ENCODE measurements around the gene GIMAP8.

The GIMAP8 gene

DNA sequence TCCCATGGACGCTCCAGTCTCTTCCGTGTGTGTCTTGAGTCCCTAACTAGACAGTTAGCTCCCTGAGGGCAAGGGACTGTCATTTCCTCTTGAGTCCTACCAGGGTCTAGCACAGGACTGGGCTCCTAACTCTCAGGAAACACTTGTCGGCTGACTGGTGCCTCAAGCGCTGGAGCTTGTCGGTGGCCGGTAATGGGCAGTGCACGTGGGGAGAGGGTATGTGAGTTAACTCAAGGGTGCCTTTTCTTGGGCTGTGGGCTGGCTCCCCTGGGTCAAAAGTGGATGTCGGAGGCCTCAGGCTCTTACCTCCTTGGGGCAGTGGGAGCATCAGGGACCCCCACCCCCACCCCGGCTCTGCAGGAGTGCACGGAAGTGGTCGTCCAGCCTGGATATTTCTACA lies 38.4 kb upstream of the GIMAP8 start:
- no peak for DNase-seq

DNA sequence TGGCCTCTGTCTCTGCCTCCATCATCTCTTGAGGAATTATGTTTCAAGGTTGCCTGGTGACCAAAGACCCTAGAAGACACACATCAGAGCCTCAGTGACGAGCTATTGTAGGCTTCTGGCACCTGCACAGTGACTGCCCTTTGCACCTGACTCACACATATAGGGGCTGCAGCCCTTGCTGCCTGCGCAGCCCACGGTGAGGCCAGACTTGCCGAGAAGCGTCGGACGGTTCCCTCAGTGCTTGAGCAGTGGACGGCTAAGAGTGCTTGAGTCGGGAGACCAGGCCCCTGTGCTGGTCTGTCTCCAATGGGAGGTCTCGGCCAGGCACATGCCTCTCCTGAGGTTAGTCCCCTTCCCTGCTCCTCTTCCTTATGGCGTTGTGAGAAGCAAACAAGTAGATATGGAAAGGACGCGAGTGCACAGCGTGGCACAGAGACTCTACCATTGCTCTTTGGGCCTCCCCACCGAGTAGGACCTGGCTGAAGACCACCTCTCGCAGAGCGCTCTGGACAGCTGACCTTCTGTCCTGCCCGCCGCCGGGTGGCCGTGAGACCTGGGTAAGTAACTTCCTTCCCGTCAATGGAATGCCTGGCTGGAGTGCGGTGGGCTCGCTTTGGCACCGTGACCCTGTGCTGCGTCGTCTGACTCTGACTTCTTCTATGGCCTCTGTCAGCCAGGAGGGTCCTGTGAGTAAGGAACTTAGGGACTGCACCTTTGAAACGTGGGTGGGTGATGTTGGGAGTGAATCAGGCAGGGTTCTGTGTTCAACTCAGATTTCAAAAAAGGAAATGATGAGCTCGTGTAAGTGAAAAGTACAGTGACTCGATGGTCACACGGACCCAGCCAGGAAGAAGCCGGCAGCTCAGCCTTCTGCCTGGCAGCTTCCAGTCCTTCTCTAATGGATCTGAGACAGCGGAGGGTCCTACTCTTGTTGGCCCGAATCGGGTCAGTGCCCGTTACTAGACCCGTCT lies 37.6 kb upstream of the GIMAP8 start:
- DNase-seq = no peak

DNA sequence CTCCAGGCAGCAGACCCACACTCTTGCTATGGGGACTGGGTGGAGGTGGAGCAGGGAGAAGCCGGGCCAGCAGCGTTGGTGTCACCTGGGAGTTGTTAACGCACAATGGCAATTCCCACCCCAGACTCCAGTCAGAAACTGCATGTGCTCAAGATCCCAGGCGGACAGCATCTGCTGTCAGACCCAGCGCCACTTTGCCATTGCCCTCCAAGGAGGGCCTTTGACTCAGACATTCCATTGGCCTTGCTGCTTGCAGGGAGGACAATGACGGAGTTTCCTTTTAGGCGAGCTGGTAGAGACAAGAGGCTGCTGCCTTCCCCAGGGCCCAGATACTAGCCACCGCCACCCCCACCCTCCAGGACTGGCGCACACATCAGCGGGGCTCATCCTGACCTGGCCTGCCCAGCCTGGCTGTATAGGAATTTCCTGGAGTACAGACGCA lies 36.8 kb upstream of the GIMAP8 start:
- no peak for DNase-seq

DNA sequence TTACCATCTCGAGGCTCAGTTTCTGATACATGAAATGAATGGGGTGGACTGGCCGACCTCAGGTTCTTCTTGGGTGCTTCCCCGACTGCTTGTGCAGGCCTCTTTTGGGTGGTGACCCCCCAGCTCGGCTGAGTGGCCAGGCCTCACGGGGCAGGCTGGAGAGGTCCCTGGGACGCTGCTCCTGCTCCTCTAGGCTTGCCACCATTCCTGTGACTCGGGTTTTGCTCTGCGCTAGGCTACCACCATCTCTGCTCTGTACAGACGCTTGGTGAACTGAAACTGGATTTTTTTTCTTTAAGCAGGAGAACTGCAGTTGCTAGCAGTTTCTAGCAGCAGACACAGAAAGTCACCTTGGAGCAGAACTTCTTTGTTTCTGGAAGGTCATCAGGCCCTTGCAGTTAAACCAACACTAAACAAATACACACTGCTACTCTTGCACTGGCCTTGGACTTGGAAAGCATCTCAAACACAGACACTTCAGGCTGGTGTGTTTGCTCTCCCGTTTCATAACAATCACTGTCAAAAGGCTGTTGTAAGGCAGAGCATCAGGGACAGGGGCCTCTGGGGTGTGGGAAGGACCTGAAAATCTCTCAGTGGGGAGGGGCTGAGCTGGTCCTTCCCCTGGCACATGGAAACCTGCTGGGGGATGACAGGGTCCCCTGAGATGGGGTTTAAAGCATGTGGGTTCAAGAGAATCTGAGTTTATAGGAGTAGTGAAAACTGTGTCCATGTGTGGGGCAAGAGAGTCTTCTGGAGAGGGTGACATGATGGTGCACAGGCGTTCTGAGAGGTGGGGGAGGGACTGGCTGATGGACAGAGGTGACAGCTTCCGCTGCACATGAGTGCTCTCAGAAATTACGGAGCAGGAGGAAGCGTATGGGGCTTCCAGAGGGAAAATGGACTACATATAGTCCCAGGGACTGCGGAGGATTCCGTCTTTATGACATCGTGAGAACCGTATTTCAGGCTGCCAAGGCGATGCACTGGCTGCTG lies 35.0 kb upstream of the GIMAP8 start:
- no peak for DNase-seq

DNA sequence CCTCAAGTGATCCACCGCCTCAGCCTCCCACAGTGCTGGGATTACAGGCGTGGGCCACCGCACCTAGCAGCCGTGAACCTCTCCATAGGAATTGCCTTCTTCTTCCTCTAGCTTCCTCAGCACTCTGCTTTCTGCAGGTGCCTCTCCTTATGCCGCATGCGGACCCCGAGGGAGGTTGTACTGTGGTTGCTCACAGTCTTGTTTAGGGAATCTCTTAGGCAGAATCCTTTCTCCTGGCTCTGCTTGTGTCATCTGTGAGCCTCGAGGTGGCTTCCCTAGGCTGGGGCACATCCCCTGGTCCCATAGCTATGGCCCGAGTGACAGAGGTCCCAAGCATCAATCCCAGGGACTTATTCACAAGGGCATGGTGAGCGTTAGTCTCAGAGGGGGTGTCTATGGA lies 33.2 kb upstream of the GIMAP8 start:
- DNase-seq = no peak

DNA sequence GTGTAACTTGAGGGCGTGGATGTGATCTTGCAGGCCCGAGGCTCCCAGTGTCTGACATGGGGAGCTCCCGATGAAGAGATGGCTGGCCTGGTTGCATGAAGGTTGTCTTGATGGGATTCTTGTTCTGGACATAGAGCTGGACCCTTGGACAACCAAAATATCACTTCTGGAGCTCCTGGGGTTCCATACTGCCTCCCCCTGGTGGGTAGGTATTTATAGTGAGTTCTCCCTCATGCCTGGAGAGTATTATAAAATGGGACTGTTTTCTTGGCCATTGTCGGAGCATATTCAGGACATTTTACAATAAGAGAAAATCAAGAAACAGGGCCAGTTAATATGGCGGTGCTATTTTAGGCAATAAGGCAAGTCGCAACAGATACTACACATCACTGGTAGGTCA lies 32.6 kb upstream of the GIMAP8 start:
- DNase-seq = no peak

DNA sequence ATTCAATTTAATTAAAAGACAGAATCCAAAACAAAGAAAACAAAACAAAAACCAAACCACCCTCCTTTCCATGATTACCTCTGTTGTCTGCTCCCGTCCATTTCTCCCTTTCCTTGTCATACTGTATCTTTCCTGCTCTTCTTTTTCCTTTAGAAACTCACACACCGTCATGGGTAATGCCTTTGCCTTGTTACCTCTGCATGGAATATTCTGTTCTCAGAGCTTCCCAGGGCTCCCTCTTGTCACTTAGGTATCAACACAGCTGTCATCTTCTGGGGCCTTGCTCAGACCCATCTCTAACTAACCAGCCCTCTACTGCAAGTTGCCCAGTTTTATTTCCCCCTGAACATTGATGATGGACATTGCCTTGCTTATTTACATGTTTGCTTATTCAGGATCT lies 30.2 kb upstream of the GIMAP8 start:
- no peak for DNase-seq

DNA sequence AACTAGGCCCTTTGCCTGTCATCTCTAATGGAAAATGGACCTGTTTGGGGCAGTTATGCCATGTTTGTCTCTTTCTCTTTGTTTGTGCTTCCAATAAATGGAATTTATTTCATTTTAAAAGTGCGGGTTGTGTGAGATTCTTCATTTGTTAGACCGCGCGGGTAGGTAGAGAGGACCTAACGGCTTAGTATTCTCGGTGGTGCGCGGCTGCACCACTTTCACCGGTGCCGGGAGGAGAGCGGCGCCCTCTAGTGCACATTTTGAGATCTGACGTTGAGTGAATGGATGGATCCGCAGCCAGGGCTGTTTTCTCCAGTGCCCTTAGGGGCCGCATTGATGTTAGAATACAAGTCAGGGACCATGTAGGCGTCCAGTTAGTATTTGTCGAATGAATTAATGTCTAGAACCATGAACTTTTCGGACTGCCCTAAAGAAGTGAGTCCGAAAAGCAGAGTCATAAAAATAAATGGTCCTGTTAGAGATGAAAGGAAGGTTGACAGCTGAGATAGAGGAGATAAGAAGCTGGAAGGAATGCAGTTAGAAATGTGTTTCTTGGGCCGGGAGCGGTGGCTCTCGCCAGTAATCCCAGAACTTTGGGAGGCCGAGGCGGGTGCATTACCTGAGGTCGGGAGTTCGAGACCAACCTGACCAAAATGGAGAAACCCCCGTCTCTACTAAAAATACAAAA lies 29.3 kb upstream of the GIMAP8 start:
- peak; percentile 87 for DNase-seq

DNA sequence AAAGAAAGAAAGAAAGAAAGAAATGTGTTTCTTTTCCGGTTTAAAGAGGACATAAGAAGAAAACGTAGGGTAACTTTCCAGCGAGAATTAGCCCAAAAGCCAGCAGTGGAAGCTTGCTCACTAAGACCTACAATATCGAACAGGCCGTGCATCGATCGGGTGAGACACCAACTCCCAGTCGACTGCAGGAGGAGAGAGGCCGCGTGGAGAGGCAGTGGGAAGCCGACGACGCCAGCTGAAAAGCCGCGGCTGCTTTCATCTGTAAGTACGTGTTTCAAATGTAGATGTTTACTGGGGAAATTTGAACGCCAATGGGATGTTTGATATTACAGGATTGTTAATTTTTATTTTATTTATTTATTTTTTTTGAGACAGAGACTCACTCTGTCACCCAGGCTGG lies 28.6 kb upstream of the GIMAP8 start:
- DNase-seq = no peak

DNA sequence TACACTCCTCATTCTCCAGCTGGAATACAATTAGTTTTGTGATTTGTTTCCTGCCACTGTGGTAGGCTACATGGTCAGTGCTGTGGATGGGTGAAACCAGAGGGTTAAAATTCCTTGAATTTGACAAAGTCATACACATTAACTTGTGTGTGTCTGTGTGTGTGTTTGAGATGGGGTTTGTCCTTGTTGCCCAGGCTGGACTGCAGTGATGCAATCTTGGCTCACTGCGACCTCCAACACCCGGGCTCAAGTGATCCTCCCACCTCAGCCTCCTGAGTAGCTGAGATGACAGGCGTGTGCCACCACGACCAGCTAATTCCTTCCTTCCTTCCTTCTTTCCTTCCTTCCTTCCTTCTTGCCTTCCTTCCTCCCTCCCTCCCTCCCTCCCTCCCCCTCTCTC lies 24.8 kb upstream of the GIMAP8 start:
- DNase-seq = no peak

DNA sequence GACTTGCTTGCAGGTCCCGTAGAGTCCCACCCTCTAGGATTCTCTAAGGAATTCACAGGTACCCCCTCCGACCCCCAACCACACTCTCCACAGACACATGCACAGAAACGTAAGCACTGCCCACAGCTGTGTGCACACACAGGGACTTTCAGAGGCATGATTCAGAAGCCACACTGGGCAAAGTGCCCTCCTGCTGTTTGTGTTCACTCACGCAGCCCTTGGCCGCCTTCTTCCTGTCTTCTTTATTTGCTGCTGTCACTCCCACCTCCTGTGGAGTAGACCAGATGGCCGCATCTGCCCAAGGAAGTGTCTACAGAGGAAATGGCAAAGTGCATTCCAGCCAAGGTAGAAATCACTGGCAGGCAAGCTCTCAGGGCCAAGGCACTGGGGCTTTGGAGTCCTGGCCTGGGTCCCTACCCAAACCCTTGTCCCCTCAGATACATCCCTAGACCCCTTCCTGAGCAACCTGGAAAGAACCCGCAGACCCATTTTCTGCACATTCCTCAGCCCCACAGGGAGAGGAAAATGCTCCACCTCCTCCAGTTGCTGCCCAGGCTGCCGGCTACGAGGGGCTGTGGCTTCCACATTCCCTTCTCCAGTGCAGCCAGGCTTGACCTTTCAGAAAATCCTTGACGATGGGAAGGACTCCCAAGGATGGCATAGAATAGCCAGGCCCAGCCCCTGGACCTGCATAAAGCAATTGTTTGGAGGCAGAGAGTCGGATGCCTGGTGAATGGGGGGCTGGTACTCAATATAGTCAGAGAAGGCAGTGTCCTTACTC lies 21.6 kb upstream of the GIMAP8 start:
- peak; percentile 60 to 82 for DNase-seq

DNA sequence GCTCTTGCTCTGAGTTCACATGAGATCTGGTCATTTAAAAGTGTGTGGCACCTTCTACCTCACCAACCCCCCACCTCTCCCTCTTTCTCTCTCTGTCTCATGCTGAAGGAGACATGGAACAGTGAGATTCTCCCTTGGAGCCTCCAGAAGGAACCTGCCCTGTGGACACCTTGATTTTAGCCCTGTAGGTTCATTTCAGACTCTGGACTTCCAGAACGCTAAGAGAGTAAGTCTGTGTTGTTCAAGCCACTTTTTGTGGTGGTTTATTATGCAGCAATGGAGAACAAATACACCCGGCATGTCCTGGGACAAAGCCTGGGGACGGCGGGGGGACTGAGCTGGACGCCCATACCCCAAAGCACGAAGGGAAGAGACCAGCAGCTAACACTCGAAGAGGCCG lies 20.7 kb upstream of the GIMAP8 start:
- no peak for DNase-seq

DNA sequence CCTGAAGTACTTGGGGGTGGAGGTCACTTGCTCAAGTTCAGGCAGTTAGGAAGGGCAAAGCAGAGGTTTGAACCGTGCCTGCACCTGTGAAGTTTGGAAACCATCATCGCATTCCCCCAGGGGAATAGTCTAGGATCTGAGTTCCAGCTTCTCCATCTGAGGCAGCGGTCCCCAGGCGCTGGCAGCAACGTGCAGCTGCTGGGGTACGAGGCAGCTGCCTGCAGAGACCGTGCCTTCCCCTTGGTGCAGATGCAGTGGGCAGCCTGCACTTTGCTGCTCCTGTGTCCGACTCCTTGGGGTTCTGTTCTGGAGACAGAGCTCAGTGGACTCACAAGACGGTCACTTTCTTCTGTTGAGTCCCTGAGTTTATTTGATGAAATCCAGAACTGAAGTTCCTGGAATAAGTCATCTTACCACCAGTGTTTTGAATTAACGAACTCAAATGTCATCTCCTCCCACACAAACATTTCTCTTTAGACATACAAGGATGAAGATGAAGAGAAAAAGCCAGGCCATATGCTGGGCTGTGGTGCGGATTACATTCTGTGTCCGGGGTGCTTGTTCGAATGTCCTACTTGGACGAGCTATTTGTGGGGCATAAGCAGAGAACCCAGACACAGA lies 19.9 kb upstream of the GIMAP8 start:
- DNase-seq = no peak

DNA sequence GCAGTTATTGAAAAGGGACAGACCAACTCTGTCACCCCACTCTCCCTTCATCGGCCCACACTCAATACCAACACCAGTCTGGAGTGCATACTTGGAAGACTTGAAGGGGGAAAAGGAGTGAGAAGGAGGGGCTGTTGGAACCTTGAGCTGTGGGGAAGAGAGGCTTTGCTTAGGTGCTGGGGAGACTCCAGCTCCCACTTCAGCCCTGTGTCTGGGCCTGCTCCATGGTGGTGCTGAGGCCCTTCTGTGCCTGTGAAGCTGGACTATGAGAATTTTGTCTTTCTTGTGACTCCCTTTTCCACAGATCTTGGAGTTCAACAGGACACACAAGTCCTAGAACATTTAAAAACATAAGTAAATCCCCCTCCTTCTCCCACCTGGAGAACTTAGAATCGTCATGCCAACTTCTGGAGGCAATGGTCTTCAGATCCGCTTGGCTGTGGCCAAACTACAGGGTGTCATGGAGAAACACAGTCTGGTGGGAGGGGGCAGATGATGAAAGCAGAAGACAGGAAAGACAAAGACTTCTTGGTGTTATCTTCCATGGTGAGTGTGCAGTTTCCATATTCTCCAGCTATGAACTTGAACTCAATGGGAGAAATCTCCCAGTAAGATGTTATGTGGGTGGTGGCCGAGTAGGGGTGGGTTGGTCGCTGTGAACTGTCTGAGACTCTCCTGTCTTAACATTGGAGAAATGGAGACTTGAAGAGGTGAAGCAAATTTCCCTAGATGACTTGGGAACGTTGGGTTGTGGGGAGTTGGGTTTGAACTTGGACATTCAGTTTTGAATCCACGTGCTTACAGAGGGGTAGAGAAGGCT lies 18.4 kb upstream of the GIMAP8 start:
- no peak for DNase-seq

DNA sequence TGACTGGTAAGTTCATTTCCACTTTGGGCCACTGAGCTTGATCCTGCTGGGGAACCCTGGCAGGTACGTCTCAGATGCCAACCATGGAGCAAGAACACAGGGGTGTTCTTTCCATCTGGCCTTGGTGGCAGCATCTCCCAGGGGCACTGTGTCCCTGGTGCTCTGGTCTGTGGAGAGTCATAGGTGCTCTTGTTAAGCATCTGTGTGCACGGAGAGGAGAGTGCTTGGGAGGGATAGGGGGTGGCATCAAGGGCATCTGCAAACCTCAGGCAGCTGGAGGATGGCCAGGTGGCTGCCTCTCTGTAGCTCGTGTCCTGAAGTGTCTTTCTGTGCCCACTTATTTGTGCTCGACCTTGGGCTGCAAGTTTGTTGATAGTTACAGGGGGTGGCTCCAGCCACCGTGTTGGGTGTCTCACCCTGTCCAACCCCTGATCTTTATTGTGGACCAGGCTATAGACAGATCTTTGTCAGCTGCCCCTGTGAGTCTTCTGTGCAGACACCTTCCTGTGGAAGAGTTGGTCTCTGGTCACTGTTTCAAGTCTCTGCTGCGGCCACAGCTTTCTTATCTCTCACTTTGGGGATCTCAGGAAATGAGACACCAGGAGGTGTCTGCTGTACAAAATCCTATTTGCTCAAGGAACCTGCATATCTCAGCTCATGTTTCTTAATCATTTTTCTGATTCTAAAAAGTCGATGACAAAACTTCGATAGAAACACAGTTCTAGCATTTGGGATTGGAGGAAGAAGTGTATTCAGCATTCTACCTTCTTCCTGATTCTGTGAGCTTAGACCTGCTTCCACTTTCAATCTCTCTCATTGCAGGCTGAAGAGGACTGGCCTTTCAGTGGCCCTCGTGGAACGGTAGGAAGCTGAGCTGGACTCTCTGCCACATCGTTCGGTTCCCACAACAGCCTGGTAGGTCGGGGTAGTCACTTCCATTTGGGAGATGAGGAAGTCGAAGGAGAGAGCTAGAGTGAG lies 17.2 kb upstream of the GIMAP8 start:
- no peak for DNase-seq

DNA sequence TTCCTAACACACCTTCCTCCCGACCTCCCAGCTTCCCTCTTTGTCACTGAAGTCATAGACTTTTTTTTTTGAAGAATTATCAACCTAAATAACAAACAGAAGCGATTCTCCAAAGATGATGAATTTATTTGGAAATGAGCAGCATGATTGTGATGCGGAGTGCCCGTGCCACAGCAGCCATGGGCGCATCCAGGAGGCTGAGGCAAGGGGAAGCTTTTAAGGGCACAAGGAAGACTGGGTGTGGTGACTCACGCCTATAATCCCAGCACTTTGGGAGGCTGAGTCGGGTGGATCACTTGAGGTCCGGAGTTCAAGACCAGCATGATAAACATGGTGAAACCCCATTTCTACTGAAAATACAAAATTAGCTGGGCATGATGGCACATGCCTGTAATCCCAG lies 16.2 kb upstream of the GIMAP8 start:
- no peak for DNase-seq

DNA sequence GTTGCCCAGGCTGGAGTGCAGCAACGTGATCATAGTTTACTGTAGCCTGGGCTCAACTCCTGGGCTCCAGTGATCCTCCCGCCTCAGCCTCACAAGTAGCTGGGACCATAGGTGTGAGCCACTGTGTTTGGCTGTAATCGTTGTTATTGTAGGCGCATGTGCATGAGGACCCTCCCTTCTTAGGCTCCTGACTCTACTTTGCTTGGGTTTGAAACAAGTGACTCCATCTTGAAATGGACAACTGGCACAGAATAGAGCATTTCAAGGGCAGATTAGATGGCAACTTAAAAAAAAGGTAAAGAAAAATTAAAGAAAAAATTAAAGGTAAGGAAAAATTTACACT lies 15.4 kb upstream of the GIMAP8 start:
- no peak for DNase-seq

DNA sequence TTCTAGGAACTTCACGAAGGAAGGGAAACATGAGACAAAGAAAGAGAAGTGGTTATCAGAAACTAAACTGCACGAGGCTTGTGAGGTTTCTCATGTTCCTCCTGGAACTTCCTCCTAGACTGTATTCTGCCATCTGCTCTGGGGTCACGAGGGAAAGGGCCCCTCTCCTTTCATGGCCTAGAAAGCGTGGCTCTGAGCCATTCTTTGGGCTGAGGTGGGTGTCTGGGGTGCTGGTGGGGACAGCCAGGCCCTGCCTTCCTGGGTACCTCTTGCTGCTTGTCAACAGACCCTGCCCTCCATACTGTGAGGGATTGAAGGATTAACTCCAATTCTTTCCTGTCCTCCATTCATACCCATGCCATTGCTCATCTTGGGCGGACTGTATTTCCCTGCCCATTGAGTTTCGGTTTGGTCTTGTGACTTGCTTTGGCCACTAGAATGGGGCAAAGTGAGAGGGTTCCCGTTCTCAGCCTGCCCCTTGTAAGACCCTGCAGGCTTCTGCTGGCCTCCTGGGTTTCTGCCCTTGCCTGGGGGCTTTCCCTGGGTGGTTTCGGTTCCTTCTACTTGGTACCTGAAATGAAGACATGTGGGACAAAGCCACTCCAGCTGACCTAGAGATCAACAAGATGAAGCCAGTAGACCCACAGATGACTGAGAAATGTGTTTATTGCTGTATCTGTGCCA lies 14.9 kb upstream of the GIMAP8 start:
- no peak for DNase-seq

DNA sequence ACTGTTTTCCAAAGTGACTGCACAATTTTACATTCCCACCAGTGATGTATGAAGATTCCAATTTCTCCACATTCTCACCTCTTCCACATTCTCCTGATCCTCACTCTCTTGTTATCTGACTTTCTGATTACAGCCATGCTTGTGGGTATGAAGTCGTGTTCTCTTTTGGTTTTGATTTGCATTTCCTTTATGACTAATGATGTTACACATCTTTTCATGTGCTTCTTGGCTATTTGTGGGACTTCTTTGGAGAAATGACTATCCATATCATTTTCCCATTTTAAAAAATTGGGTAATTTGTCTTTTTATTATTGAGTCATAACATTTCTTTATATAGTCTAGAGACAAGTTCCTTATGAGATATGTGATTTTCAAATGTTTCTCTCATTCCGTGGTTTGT lies 10.5 kb upstream of the GIMAP8 start:
- DNase-seq = no peak
